Erythroblast (primary cell): ENCODE data around the gene CGREF1.

Source experiments
- DNase-seq, 2 experiments: peaks; one replicate each; lab custom pipeline; 2025; lab: John Stamatoyannopoulos, UW
- GATA1 ChIP-seq: IDR thresholded peaks from 2 replicates; pipeline ENCODE4 v1.6.1; 2011; ENCODE audit warnings: low read depth, mild to moderate bottlenecking, control low read depth, low read length, moderate library complexity
- POLR2A ChIP-seq: IDR thresholded peaks from 2 replicates; pipeline ENCODE4 v1.6.1; 2011; ENCODE audit warnings: mild to moderate bottlenecking, low read length

Gene CGREF1

GRCh38 chr2:27071277-27071989, 47.5 kb downstream of the CGREF1 start, which contains the start of gene OST4:
TSS of gene OST4 (minus strand) at chr2:27071654.
- peak; percentile 94 to 97 for DNase-seq
- TF ChIP-seq GATA1: no peak
- peak; percentile 95 for TF ChIP-seq POLR2A

GRCh38 chr2:27070653-27071276, 48.2 kb downstream of the CGREF1 start:
- no peak for DNase-seq
- no peak for TF ChIP-seq GATA1
- no peak for TF ChIP-seq POLR2A

- TF ChIP-seq POLR2A (no peak), GATA1 (no peak)
- DNase-seq: no peak
These were observed 48.8 kb downstream of the CGREF1 start for GRCh38 chr2:27069961-27070618.

GRCh38 chr2:27069436-27069835, 49.5 kb downstream of the CGREF1 start:
- TF ChIP-seq POLR2A (no peak), GATA1 (no peak)

GRCh38 chr2:27067385-27067784, 51.5 kb downstream of the CGREF1 start:
- no peak for DNase-seq
- TF ChIP-seq GATA1: no peak
- no peak for TF ChIP-seq POLR2A

More at GRCh38 chr2:27069436-27069835, 49.5 kb downstream of the CGREF1 start:
- no peak for DNase-seq

GRCh38 chr2:27065128-27065527, 53.8 kb downstream of the CGREF1 start:
- TF ChIP-seq POLR2A: no peak
- TF ChIP-seq GATA1: no peak
- DNase-seq: no peak

GRCh38 chr2:27060323-27060722, 58.6 kb downstream of the CGREF1 start:
- TF ChIP-seq GATA1 (no peak), POLR2A (no peak)
- DNase-seq: no peak

- no peak for DNase-seq
- TF ChIP-seq POLR2A (peak; percentile 15), GATA1 (no peak)
These were observed 59.6 kb downstream of the CGREF1 start for GRCh38 chr2:27059141-27059820.

- TF ChIP-seq GATA1 (no peak), POLR2A (no peak)
- peak; percentile 20 to 65 for DNase-seq
These were observed 60.7 kb downstream of the CGREF1 start for GRCh38 chr2:27058210-27058609.

GRCh38 chr2:27057184-27057583, 61.7 kb downstream of the CGREF1 start:
- no peak for TF ChIP-seq POLR2A
- TF ChIP-seq GATA1: no peak
- peak in 1 of 2 experiments; percentile 28 for DNase-seq

GRCh38 chr2:27054721-27055120, 64.2 kb downstream of the CGREF1 start:
- no peak for DNase-seq
- TF ChIP-seq GATA1: no peak
- TF ChIP-seq POLR2A: no peak

- DNase-seq: no peak
- TF ChIP-seq GATA1: no peak
- TF ChIP-seq POLR2A: no peak
These were observed 65.2 kb downstream of the CGREF1 start for GRCh38 chr2:27053776-27054175.

- DNase-seq: no peak
- TF ChIP-seq POLR2A (no peak), GATA1 (no peak)
These were observed 65.6 kb downstream of the CGREF1 start for GRCh38 chr2:27053321-27053720.

- DNase-seq: peak; percentile 54 to 61
These were observed 66.9 kb downstream of the CGREF1 start for GRCh38 chr2:27051902-27052645.

More at GRCh38 chr2:27051902-27052645, 66.9 kb downstream of the CGREF1 start:
- TF ChIP-seq GATA1: no peak
- TF ChIP-seq POLR2A: no peak
